ENCODE measurements around the gene CASTOR2.

DNA sequence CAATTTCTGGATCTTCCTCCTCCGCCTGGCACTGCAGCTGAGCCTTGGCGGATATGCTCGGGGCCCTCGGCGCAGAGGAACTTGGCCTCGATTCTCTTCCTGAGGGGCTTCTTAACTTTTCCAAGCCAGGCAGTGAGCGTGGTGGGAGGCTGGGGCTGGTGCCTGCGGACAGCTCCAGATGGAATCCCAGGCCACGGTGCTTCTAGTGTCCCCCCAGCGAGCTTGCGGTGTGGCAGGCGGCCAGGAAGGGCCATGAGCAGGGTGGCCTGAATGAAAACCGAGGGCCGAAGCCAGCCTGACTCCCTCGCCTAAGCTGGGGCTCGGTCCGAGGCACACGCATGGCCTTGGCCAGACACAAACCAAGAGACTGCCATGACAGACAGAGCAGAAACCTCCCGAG lies 77.8 kb downstream of the CASTOR2 start:
- TF ChIP-seq, protein P1, sequence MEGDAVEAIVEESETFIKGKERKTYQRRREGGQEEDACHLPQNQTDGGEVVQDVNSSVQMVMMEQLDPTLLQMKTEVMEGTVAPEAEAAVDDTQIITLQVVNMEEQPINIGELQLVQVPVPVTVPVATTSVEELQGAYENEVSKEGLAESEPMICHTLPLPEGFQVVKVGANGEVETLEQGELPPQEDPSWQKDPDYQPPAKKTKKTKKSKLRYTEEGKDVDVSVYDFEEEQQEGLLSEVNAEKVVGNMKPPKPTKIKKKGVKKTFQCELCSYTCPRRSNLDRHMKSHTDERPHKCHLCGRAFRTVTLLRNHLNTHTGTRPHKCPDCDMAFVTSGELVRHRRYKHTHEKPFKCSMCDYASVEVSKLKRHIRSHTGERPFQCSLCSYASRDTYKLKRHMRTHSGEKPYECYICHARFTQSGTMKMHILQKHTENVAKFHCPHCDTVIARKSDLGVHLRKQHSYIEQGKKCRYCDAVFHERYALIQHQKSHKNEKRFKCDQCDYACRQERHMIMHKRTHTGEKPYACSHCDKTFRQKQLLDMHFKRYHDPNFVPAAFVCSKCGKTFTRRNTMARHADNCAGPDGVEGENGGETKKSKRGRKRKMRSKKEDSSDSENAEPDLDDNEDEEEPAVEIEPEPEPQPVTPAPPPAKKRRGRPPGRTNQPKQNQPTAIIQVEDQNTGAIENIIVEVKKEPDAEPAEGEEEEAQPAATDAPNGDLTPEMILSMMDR (IDR thresholded peaks at IDR 0.05), result no peak
- TF ChIP-seq EP300 (IDR thresholded peaks at IDR 0.05), result no peak

All from tibial nerve (tissue), 4 donors.